WTC11 (cell line): ENCODE results near the gene RASSF4. TPM values are rescaled to one million over a fixed set of nuclear protein-coding genes. Genes with fewer than 3 reads are reported as not detected.
A peak's percentile ranks its signal among the peaks of the same experiment; 100 is the strongest.

Source experiments
- ATAC-seq: fragments of 200-7000 bp; cut with Tn5 transposase; 2 replicates; pipeline ENCODE4 v1.10.0; 2021; ENCODE audit warnings: mild to moderate bottlenecking, moderate library complexity
- CTCF ChIA-PET: fragments of 300-600 bp; sonication (Branson Sonifier 250); formaldehyde crosslinking; loops from one replicate; lab custom pipeline; 2021; ENCODE audit warnings: antibody characterized with exemption; lab: Charles Lee
- POLR2A ChIA-PET: fragments of 350-600 bp; sonication (Branson Sonifier 250); formaldehyde crosslinking; loops from one replicate; lab custom pipeline; 2021; ENCODE audit warnings: antibody characterized with exemption; lab: Charles Lee
- DNase-seq: peaks from one replicate; pipeline ENCODE4 v3.0.0; 2021; ENCODE audit warnings: low spot score
- H3K27ac Mint-ChIP-seq: 2 replicates; pipeline ENCODE4 v1.8.0; 2021; ENCODE audit warnings: mixed read lengths
- H3K27me3 Mint-ChIP-seq: 2 replicates; pipeline ENCODE4 v1.8.0; 2021; ENCODE audit warnings: low read depth, mild to moderate bottlenecking, moderate library complexity, mixed read lengths
- H3K36me3 Mint-ChIP-seq: 2 replicates; pipeline ENCODE4 v1.8.0; 2021; ENCODE audit warnings: mixed read lengths
- H3K4me1 Mint-ChIP-seq: 2 replicates; pipeline ENCODE4 v1.8.0; 2022; ENCODE audit warnings: mixed read lengths
- H3K4me3 Mint-ChIP-seq: 2 replicates; pipeline ENCODE4 v1.8.0; 2021; ENCODE audit warnings: mild to moderate bottlenecking, moderate library complexity, mixed read lengths
- H3K9me3 Mint-ChIP-seq: 2 replicates; pipeline ENCODE4 v1.8.0; 2021; ENCODE audit warnings: mixed read lengths
- CREM ChIP-seq: sonication (generic); formaldehyde crosslinking; IDR thresholded peaks from 2 replicates; pipeline ENCODE4 v1.8.1; 2022; ENCODE audit warnings: mild to moderate bottlenecking, missing genetic modification reagents, moderate library complexity
- E2F5 ChIP-seq: sonication (generic); formaldehyde crosslinking; IDR thresholded peaks from 2 replicates; pipeline ENCODE4 v1.8.1; 2022; ENCODE audit warnings: mild to moderate bottlenecking, moderate library complexity, missing genetic modification reagents
- GABPB1 ChIP-seq: sonication (generic); formaldehyde crosslinking; IDR thresholded peaks from 2 replicates; pipeline ENCODE4 v1.8.1; 2023; ENCODE audit warnings: mild to moderate bottlenecking, missing genetic modification reagents
- MXD4 ChIP-seq: fragments of 250-450 bp; sonication (Bioruptor Pico); IDR thresholded peaks from 2 replicates; pipeline ENCODE4 v1.8.0; 2021; ENCODE audit warnings: mild to moderate bottlenecking, moderate library complexity, borderline replicate concordance
- NFYB ChIP-seq: sonication (generic); formaldehyde crosslinking; conservative IDR thresholded peaks from 2 replicates; pipeline ENCODE4 v1.8.0; 2022; ENCODE audit warnings: low read depth, missing genetic modification reagents
- NR1H2 ChIP-seq: sonication (generic); formaldehyde crosslinking; IDR thresholded peaks from 2 replicates; pipeline ENCODE4 v1.9.0; 2021; ENCODE audit warnings: mild to moderate bottlenecking, moderate library complexity, missing genetic modification reagents
- ZNF121 ChIP-seq: sonication (generic); formaldehyde crosslinking; IDR thresholded peaks from 2 replicates; pipeline ENCODE4 v1.8.0; 2023; ENCODE audit warnings: missing genetic modification reagents
- ZNF396 ChIP-seq: fragments of 250-450 bp; sonication (Bioruptor Pico); IDR thresholded peaks from 2 replicates; pipeline ENCODE4 v1.8.0; 2021; ENCODE audit warnings: mild to moderate bottlenecking, moderate library complexity, borderline replicate concordance
- ZNF423 ChIP-seq: fragments of 250-450 bp; sonication (Bioruptor Pico); IDR thresholded peaks from 2 replicates; pipeline ENCODE4 v2.1.2; 2022; ENCODE audit warnings: mild to moderate bottlenecking, moderate library complexity
- ZNF532 ChIP-seq: fragments of 250-450 bp; sonication (Bioruptor Pico); IDR thresholded peaks from 2 replicates; pipeline ENCODE4 v1.9.0; 2021; ENCODE audit warnings: mild to moderate bottlenecking, borderline replicate concordance
- ZNF671 ChIP-seq: fragments of 250-450 bp; sonication (Bioruptor Pico); IDR thresholded peaks from 2 replicates; pipeline ENCODE4 v1.8.0; 2021; ENCODE audit warnings: mild to moderate bottlenecking
- total RNA-seq: library from RNA; stranded (reverse); gene quantifications from 3 replicates; pipeline ENCODE4 v1.2.3, GENCODE V29; 2021
- TF ChIP-seq, protein P1 (sequence below): sonication (generic); formaldehyde crosslinking; IDR thresholded peaks from 2 replicates; pipeline ENCODE4 v1.8.1; 2023; ENCODE audit warnings: mild to moderate bottlenecking, moderate library complexity, missing genetic modification reagents
- TF ChIP-seq, protein P2 (sequence below): sonication (generic); formaldehyde crosslinking; IDR thresholded peaks from 2 replicates; pipeline ENCODE4 v1.8.0; 2022; ENCODE audit warnings: missing genetic modification reagents

Gene RASSF4
- total RNA-seq, 1 experiment from 2014 or later = 15.7 TPM

- H3K36me3 Mint-ChIP-seq = peaks cover 11% of the 10 kb centered on the region
- ChIA-PET POLR2A (interaction anchor here (0.6 kb wide), 1 partner anchor 50 kb away, joined by 3 read pairs; no protein-coding TSS in a partner anchor), CTCF (interaction anchor here (0.5 to 2.3 kb wide), 11 partner anchors 10 to 1569 kb away, joined by 3 to 38 read pairs (median 7); partner anchors contain the start of gene ZNF22)
- no peak for DNase-seq
- H3K4me1 Mint-ChIP-seq = peaks cover 66% of the 10 kb centered on the region
- no peak overlapping the region for H3K27ac Mint-ChIP-seq
- ATAC-seq = peak; percentile 9
- no peaks in the 10 kb centered on the region for H3K9me3 Mint-ChIP-seq
- H3K4me3 Mint-ChIP-seq = peak overlapping the region; percentile 61
- peaks cover 12% of the 10 kb centered on the region for H3K27me3 Mint-ChIP-seq
- TF ChIP-seq ZNF121 (CRISPR knock-in tag) (0 out of 2 replicates have a peak, but pooled peaks have one; percentile 19), GABPB1 (CRISPR knock-in tag) (peak; percentile 74; the same call in 1 of the 2 replicates), ZNF396 (CRISPR knock-in tag) (no peak), NFYB (CRISPR knock-in tag) (peak; percentile 63), MXD4 (CRISPR knock-in tag) (no peak), ZNF423 (CRISPR knock-in tag) (peak; percentile 85), E2F5 (CRISPR knock-in tag) (no peak)
- TF ChIP-seq, all 79 proteins: peak for 4
These were observed 16.1 kb downstream of the RASSF4 start for GRCh38 chr10:44975431-44976331.

GRCh38 chr10:44976352-44977198, 17.0 kb downstream of the RASSF4 start:
- H3K4me3 Mint-ChIP-seq = peak overlapping the region; percentile 8; the same call in 1 of the 2 replicates

GRCh38 chr10:44977287-44978212, 17.9 kb downstream of the RASSF4 start:
- peaks cover 12% of the 10 kb centered on the region for H3K27me3 Mint-ChIP-seq
- no peaks in the 10 kb centered on the region for H3K9me3 Mint-ChIP-seq
- ChIA-PET CTCF (interaction anchor here (0.8 to 3.7 kb wide), 7 partner anchors 13 to 45 kb away, joined by 3 to 46 read pairs (median 5); partner anchors contain the start of gene RASSF4), POLR2A (no interaction called here)
- DNase-seq (no peak), ATAC-seq (no peak)
- no peaks in the 10 kb centered on the region for H3K36me3 Mint-ChIP-seq
- no peak overlapping the region for H3K4me3 Mint-ChIP-seq
- H3K27ac Mint-ChIP-seq = no peak overlapping the region
- H3K4me1 Mint-ChIP-seq = peaks cover 67% of the 10 kb centered on the region
- TF ChIP-seq ZNF532 (CRISPR knock-in tag) (no peak), CREM (no peak), ZNF671 (CRISPR knock-in tag) (no peak), NR1H2 (CRISPR knock-in tag) (no peak)
- TF ChIP-seq, protein P1, sequence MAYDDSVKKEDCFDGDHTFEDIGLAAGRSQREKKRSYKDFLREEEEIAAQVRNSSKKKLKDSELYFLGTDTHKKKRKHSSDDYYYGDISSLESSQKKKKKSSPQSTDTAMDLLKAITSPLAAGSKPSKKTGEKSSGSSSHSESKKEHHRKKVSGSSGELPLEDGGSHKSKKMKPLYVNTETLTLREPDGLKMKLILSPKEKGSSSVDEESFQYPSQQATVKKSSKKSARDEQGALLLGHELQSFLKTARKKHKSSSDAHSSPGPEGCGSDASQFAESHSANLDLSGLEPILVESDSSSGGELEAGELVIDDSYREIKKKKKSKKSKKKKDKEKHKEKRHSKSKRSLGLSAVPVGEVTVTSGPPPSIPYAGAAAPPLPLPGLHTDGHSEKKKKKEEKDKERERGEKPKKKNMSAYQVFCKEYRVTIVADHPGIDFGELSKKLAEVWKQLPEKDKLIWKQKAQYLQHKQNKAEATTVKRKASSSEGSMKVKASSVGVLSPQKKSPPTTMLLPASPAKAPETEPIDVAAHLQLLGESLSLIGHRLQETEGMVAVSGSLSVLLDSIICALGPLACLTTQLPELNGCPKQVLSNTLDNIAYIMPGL = no peak

More at GRCh38 chr10:44976352-44977198, 17.0 kb downstream of the RASSF4 start:
- no peak overlapping the region for H3K27ac Mint-ChIP-seq
- DNase-seq = no peak
- POLR2A ChIA-PET = no interaction called here
- peaks cover 12% of the 10 kb centered on the region for H3K27me3 Mint-ChIP-seq
- H3K36me3 Mint-ChIP-seq = peaks cover 6% of the 10 kb centered on the region
- peaks cover 69% of the 10 kb centered on the region for H3K4me1 Mint-ChIP-seq
- H3K9me3 Mint-ChIP-seq = no peaks in the 10 kb centered on the region
- TF ChIP-seq GABPB1 (CRISPR knock-in tag) = peak; percentile 81; the same call in 1 of the 2 replicates
- TF ChIP-seq, protein P2, sequence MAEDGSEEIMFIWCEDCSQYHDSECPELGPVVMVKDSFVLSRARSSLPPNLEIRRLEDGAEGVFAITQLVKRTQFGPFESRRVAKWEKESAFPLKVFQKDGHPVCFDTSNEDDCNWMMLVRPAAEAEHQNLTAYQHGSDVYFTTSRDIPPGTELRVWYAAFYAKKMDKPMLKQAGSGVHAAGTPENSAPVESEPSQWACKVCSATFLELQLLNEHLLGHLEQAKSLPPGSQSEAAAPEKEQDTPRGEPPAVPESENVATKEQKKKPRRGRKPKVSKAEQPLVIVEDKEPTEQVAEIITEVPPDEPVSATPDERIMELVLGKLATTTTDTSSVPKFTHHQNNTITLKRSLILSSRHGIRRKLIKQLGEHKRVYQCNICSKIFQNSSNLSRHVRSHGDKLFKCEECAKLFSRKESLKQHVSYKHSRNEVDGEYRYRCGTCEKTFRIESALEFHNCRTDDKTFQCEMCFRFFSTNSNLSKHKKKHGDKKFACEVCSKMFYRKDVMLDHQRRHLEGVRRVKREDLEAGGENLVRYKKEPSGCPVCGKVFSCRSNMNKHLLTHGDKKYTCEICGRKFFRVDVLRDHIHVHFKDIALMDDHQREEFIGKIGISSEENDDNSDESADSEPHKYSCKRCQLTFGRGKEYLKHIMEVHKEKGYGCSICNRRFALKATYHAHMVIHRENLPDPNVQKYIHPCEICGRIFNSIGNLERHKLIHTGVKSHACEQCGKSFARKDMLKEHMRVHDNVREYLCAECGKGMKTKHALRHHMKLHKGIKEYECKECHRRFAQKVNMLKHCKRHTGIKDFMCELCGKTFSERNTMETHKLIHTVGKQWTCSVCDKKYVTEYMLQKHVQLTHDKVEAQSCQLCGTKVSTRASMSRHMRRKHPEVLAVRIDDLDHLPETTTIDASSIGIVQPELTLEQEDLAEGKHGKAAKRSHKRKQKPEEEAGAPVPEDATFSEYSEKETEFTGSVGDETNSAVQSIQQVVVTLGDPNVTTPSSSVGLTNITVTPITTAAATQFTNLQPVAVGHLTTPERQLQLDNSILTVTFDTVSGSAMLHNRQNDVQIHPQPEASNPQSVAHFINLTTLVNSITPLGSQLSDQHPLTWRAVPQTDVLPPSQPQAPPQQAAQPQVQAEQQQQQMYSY (CRISPR knock-in tag) = no peak
- CTCF ChIA-PET = interaction anchor here (0.9 to 2.3 kb wide), 7 partner anchors 11 to 98 kb away, joined by 5 to 38 read pairs (median 10); partner anchors contain the start of gene ZNF22
- ATAC-seq = no peak
